IgD-negative memory B cell (primary cell): ENCODE data around the gene KIR2DL4. TPM values are rescaled to one million over a fixed set of nuclear protein-coding genes. Genes with fewer than 3 reads are reported as not detected.
"Not testable (repeated sequence)": the region's sequence is repeated elsewhere in the genome, so short reads cannot be mapped to it uniquely, and the experiment has no call there.

Experiments
- H3K27ac Mint-ChIP-seq, 3 donors: one replicate each; pipeline ENCODE4 v1.8.0; 2020 to 2022; ENCODE audit warnings: mild to moderate bottlenecking in 3 of 3, mixed read lengths in 3 of 3, moderate library complexity in 1 of 3
- H3K27me3 Mint-ChIP-seq: one replicate; pipeline ENCODE4 v1.8.0; 2021; ENCODE audit warnings: mixed read lengths
- H3K36me3 Mint-ChIP-seq: one replicate; pipeline ENCODE4 v1.8.0; 2020; ENCODE audit warnings: mild to moderate bottlenecking, mixed read lengths
- H3K4me1 Mint-ChIP-seq, 3 donors: one replicate each; pipeline ENCODE4 v1.8.0; 2020 to 2022; ENCODE audit warnings: mixed read lengths in 3 of 3, mild to moderate bottlenecking in 1 of 3
- H3K4me3 Mint-ChIP-seq, 4 donors: one replicate each; pipeline ENCODE4 v1.8.0; 2020 to 2022; ENCODE audit warnings: mild to moderate bottlenecking in 4 of 4, mixed read lengths in 4 of 4, moderate library complexity in 3 of 4
- H3K9me3 Mint-ChIP-seq, 3 donors: one replicate each; pipeline ENCODE4 v1.8.0; 2020 to 2021; ENCODE audit warnings: mixed read lengths in 3 of 3, mild to moderate bottlenecking in 1 of 3
- polyA plus RNA-seq: library from polyadenylated mRNA; unstranded; fragments of 300-500 nt; fragmentation: Illumina TruSeq; gene quantifications from one replicate; pipeline ENCODE4 v1.2.3, GENCODE V29; 2021

KIR2DL4 gene
- polyA plus RNA-seq, 1 donor from 2014 or later = not detected

DNA sequence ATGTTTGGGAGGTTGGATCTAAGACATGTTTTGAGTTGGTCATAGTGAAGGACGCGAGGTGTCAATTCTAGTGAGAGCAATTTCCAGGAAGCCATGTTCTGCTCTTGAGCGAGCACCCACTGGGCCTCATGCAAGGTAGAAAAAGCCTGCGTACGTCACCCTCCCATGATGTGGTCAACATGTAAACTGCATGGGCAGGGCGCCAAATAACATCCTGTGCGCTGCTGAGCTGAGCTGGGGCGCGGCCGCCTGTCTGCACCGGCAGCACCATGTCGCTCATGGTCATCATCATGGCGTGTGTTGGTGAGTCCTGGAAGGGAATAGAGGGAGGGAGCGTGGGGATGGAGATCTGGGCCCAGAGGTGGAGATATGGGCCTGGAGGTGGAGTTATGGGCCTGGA, 29.1 kb downstream of the KIR2DL4 start, which contains the start of gene KIR2DS4:
TSS of gene KIR2DS4 (plus strand) at position 181 of the 400 bp plus-strand sequence.
- H3K27me3 Mint-ChIP-seq, H3K27ac Mint-ChIP-seq, H3K4me1 Mint-ChIP-seq, H3K36me3 Mint-ChIP-seq, H3K9me3 Mint-ChIP-seq, H3K4me3 Mint-ChIP-seq: not testable (repeated sequence)

DNA sequence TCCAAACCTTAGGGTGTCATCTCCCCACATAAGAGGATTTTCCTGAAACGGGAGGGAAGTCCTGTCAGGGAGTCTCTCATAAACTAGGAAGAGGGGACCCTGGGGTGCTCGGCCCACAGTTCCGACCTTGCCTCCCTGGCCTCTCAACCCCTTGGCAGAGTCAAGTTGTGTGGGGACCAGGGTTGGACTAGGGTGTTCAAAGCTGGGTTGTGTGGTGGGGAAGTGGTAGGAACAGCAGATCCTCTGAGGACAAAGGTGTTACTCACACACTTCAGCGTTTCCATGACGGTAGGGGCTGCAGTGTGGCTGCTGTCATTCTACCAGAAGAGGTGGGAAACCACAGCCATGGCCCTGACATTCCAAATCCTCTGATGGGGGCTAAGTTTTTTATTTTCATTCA, 31.7 kb downstream of the KIR2DL4 start:
- H3K27ac Mint-ChIP-seq, H3K4me3 Mint-ChIP-seq, H3K27me3 Mint-ChIP-seq, H3K36me3 Mint-ChIP-seq, H3K4me1 Mint-ChIP-seq, H3K9me3 Mint-ChIP-seq: not testable (repeated sequence)

DNA sequence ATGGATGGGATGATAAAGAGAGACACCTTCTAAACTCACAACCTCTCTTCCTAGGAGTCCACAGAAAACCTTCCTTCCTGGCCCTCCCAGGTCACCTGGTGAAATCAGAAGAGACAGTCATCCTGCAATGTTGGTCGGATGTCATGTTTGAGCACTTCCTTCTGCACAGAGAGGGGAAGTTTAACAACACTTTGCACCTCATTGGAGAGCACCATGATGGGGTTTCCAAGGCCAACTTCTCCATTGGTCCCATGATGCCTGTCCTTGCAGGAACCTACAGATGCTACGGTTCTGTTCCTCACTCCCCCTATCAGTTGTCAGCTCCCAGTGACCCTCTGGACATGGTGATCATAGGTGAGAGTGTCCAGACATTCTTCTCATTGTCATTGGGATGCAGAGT, 34.1 kb downstream of the KIR2DL4 start:
- not testable (repeated sequence) for H3K27ac Mint-ChIP-seq, H3K4me3 Mint-ChIP-seq, H3K36me3 Mint-ChIP-seq, H3K27me3 Mint-ChIP-seq, H3K4me1 Mint-ChIP-seq, H3K9me3 Mint-ChIP-seq

DNA sequence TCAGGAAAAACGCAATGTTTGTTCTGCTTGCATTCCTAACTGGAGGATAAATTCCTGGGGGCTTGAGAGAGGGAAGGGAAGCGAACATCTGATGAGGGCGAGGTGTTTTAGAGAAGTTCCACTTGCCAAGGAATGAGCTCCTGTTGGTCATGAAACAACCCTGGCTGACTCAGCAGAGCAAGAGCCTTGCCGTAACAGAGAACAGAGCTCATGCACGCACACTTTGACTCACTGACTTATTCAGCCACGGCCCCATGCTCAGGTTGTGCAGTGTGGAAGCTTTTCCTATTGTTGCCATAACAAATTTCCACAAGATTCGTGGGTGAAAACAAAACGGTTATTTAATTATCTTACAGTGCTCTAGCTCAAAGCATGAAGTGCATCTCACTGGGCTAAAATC, 39.8 kb downstream of the KIR2DL4 start:
- not testable (repeated sequence) for H3K27ac Mint-ChIP-seq, H3K9me3 Mint-ChIP-seq, H3K4me1 Mint-ChIP-seq, H3K36me3 Mint-ChIP-seq, H3K4me3 Mint-ChIP-seq
- H3K27me3 Mint-ChIP-seq = peaks cover 17% of the 10 kb centered on the region

DNA sequence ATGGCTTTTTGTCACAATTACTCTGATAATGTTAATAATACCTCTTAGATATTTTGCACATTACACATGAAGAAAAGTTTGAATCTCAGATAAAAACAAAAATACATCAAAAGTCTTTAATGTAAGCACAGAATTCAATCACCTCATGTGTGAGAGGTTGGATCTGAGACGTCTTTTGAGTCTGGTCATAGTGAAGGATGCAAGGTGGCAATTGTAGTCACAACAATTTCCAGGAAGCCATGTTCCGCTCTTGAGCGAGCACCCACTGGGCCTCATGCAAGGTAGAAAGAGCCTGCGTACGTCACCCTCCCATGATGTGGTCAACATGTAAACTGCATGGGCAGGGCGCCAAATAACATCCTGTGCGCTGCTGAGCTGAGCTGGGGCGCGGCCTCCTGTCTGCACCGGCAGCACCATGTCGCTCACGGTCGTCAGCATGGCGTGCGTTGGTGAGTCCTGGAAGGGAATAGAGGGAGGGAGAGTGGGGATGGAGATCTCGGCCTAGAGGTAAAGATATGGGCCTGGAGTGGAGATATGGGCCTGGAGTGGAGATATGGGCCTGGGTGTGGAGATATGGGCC, 46.7 kb downstream of the KIR2DL4 start, which contains the start of gene KIR3DL2:
TSS of gene KIR3DL2 (plus strand) at position 383 of the 580 bp plus-strand sequence. CDS start at position 416, 33 bp downstream.
- H3K36me3 Mint-ChIP-seq, H3K4me1 Mint-ChIP-seq, H3K4me3 Mint-ChIP-seq, H3K9me3 Mint-ChIP-seq, H3K27ac Mint-ChIP-seq: not testable (repeated sequence)
- peaks cover 26% of the 10 kb centered on the region for H3K27me3 Mint-ChIP-seq

DNA sequence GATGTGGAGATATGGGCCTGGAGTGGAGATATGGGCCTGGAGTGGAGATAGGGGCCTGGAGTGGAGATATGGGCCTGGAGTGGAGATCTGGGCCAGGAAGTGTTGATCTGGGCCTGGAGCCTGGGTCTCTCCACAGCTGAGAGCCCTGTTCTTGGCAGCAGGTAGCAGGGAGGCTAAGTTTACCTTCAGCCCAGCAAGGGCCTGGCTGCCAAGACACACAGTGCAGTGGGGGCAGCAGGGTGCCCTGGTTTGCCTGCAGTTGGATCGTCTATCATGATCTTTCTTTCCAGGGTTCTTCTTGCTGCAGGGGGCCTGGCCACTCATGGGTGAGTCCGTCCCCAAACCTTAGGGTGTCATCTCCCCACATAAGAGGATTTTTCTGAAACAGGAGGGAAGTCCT, 47.5 kb downstream of the KIR2DL4 start:
- H3K9me3 Mint-ChIP-seq = peaks cover 1 to 5% (median 2%) of the 10 kb centered on the region in 3 donors
- no peak overlapping the region for H3K27ac Mint-ChIP-seq
- no peaks in the 10 kb centered on the region for H3K36me3 Mint-ChIP-seq
- peaks cover 0 to 2% (median 0%) of the 10 kb centered on the region in 3 donors for H3K4me1 Mint-ChIP-seq
- no peak overlapping the region for H3K4me3 Mint-ChIP-seq
- H3K27me3 Mint-ChIP-seq = peaks cover 22% of the 10 kb centered on the region

DNA sequence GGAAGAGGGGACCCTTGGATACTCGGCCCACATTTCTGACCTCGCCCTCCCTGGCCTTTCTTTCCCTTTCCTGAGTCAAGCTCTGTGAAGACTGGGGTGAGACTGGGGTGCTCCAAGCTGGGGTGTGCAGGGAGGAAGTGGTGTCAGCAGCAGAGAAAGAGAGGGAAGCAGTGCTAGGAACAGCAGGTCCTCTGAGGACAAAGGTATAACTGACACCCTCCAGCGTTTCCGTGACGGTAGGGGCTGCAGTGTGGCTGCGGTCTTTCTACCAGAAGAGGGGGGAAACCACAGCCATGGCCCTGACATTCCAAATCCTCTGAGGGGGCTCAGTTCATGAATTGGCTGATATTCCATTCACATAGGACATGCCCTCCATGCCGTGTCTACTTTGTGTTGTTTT, 47.9 kb downstream of the KIR2DL4 start:
- H3K27ac Mint-ChIP-seq = no peak overlapping the region
- H3K36me3 Mint-ChIP-seq = no peaks in the 10 kb centered on the region
- peaks cover 0 to 4% (median 1%) of the 10 kb centered on the region in 3 donors for H3K9me3 Mint-ChIP-seq
- H3K27me3 Mint-ChIP-seq = peaks cover 23% of the 10 kb centered on the region
- peaks cover 0 to 2% (median 0%) of the 10 kb centered on the region in 3 donors for H3K4me1 Mint-ChIP-seq
- H3K4me3 Mint-ChIP-seq = no peak overlapping the region

DNA sequence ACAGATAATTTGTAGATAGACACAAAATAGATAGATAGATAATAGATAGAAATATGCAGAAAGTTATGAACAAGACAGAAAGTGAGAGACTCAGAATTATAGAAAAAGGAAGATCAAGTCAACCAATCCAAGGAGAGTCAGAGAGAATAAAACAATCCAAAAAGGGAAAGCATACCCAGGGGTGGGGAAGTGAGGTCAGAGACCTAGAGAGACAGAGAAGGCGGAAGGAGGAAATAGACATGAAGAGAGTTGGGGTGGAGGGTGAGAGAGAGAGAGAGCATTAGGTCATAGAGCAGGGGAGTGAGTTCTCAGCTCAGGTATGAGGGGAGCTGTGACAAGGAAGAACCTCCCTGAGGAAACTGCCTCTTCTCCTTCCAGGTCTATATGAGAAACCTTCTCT, 51.8 kb downstream of the KIR2DL4 start:
- H3K27me3 Mint-ChIP-seq = peaks cover 10% of the 10 kb centered on the region
- not testable (repeated sequence) for H3K9me3 Mint-ChIP-seq

DNA sequence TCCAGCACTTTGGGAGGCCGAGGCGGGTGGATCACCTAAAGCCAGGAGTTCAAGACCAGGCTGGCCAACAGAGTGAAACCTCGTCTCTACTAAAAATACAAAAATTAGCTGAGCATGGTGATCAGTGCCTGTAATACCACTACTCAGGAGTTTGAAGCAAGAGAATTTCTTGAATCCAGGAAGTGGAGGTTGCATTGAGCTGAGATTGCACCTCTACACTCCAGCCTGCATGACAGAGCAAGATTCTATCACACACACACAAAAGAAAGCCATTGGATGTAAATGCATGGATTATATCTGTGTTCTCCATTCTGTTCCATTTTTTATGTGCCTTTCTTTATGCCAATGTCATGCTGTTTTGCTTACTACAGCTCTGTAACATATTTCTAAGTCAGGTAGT, 55.1 kb downstream of the KIR2DL4 start:
- H3K36me3 Mint-ChIP-seq, H3K27ac Mint-ChIP-seq, H3K9me3 Mint-ChIP-seq, H3K4me1 Mint-ChIP-seq, H3K4me3 Mint-ChIP-seq: not testable (repeated sequence)
- H3K27me3 Mint-ChIP-seq = peaks cover 14% of the 10 kb centered on the region

More for the DNA sequence above, 51.8 kb downstream of the KIR2DL4 start:
- not testable (repeated sequence) for H3K4me3 Mint-ChIP-seq, H3K36me3 Mint-ChIP-seq, H3K4me1 Mint-ChIP-seq, H3K27ac Mint-ChIP-seq

DNA sequence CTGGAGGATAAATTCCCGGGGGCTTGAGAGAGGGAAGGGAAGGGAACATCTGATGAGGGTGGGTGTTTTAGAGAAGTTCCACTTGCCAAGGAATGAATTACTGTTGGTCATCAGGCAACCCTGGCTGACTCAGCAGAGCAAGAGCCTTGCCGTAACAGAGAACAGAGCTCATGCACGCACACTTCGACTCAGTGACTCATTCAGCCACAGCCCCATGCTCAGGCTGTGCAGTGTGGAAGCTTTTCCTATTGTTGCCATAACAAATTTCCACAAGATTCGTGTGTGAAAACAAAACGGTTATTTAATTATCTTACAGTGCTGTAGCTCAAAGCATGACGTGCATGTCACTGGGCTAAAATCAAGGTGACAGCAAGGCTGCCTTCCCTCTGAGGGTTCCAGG, 56.0 kb downstream of the KIR2DL4 start:
- not testable (repeated sequence) for H3K9me3 Mint-ChIP-seq, H3K36me3 Mint-ChIP-seq, H3K27ac Mint-ChIP-seq, H3K4me3 Mint-ChIP-seq, H3K27me3 Mint-ChIP-seq, H3K4me1 Mint-ChIP-seq

DNA sequence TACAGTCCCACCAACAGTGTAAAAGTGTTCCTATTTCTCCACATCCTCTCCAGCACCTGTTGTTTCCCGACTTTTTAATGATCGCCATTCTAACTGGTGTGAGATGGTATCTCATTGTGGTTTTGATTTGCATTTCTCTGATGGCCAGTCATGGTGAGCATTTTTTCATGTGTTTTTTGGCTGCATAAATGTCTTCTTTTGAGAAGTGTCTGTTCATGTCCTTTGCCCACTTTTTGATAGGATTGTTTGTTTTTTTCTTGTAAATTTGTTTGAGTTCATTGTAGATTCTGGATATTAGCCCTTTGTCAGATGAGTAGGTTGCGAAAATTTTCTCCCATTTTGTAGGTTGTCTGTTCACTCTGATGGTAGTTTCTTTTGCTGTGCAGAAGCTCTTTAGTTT, 60.0 kb downstream of the KIR2DL4 start:
- peaks cover 5 to 12% (median 8%) of the 10 kb centered on the region in 3 donors for H3K9me3 Mint-ChIP-seq
- H3K4me1 Mint-ChIP-seq, H3K27ac Mint-ChIP-seq, H3K27me3 Mint-ChIP-seq, H3K4me3 Mint-ChIP-seq, H3K36me3 Mint-ChIP-seq: not testable (repeated sequence)

Other genes starting within 250 kb of the KIR2DL4 start
- gene LILRA2, start 229.8 kb upstream of the KIR2DL4 start, polyA plus RNA-seq = 0.73 TPM
- not detected for gene LILRA1, start 210.0 kb upstream of the KIR2DL4 start, polyA plus RNA-seq
- 24.8 TPM for gene LILRB1, start 173.1 kb upstream of the KIR2DL4 start, polyA plus RNA-seq
- gene LILRB4, start 140.6 kb upstream of the KIR2DL4 start, polyA plus RNA-seq = 0.93 TPM
- gene KIR3DL3, start 79.2 kb upstream of the KIR2DL4 start, polyA plus RNA-seq = not detected
- gene KIR2DL3, start 65.1 kb upstream of the KIR2DL4 start, polyA plus RNA-seq = 0.59 TPM
- gene KIR2DL1, start 33.8 kb upstream of the KIR2DL4 start, polyA plus RNA-seq = 0.36 TPM
- 1.1 TPM for gene KIR3DL1, start 12.9 kb downstream of the KIR2DL4 start, polyA plus RNA-seq
- 0.43 TPM for gene KIR2DS4, start 29.1 kb downstream of the KIR2DL4 start, polyA plus RNA-seq
- 1.9 TPM for gene KIR3DL2, start 46.8 kb downstream of the KIR2DL4 start, polyA plus RNA-seq
- gene FCAR, start 70.6 kb downstream of the KIR2DL4 start, polyA plus RNA-seq = 0.15 TPM
- gene NCR1, start 102.5 kb downstream of the KIR2DL4 start, polyA plus RNA-seq = 0.63 TPM
- gene NLRP7, start 143.9 kb downstream of the KIR2DL4 start, polyA plus RNA-seq = 1.4 TPM
- 6.7 TPM for gene NLRP2, start 162.8 kb downstream of the KIR2DL4 start, polyA plus RNA-seq
- 0.55 TPM for gene GP6, start 234.7 kb downstream of the KIR2DL4 start, polyA plus RNA-seq